D721Med (cell line): ENCODE data around the gene TMEM100.

Experiments used
- DNase-seq: peaks from one replicate; pipeline ENCODE4 v3.0.0; 2011; ENCODE audit warnings: low spot score; ENCODE audit not compliant: insufficient read length
- FAIRE-seq: peaks from 2 replicates; lab custom pipeline; 2011; peaks lifted over from hg19 to GRCh38; lab: Jason Lieb, UNC
- TF ChIP-seq, protein P1 (sequence below): IDR thresholded peaks from 2 replicates; pipeline ENCODE4 v1.5.1; 2012; ENCODE audit warnings: mild to moderate bottlenecking, control low read depth; ENCODE audit not compliant: insufficient read depth; ENCODE audit errors: missing control alignments

Gene TMEM100

DNA sequence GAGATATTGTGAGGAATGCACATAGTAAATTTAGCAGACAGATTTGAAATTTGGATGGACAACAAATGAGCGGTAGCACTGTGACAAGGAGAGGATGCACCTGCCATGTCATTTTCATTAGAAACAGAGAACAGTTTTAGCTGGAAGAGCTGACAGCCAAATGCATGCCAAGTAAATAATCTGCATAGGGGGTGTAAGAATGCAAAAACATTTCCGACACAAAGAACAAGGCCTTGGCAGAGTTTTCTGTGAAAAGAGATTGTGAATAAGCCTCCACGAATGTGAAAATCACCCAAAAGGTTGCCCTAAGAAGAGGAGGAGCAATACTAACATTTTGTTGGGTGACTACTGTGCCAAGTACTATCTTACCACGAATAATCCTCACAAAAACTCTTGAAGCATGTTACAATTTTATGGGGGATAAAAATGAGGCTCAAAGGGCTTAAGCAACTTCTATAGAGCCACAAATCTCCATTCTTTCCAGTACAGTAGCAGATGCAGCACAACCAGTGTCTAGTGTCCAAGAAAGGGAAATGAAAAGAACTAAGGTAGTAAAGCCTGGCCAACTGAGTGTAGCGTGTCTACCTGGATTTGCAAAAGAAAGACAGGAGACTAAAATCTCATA, 28.3 kb downstream of the TMEM100 start:
- FAIRE-seq (no peak), DNase-seq (no peak)
- TF ChIP-seq, protein P1, sequence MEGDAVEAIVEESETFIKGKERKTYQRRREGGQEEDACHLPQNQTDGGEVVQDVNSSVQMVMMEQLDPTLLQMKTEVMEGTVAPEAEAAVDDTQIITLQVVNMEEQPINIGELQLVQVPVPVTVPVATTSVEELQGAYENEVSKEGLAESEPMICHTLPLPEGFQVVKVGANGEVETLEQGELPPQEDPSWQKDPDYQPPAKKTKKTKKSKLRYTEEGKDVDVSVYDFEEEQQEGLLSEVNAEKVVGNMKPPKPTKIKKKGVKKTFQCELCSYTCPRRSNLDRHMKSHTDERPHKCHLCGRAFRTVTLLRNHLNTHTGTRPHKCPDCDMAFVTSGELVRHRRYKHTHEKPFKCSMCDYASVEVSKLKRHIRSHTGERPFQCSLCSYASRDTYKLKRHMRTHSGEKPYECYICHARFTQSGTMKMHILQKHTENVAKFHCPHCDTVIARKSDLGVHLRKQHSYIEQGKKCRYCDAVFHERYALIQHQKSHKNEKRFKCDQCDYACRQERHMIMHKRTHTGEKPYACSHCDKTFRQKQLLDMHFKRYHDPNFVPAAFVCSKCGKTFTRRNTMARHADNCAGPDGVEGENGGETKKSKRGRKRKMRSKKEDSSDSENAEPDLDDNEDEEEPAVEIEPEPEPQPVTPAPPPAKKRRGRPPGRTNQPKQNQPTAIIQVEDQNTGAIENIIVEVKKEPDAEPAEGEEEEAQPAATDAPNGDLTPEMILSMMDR = no peak

DNA sequence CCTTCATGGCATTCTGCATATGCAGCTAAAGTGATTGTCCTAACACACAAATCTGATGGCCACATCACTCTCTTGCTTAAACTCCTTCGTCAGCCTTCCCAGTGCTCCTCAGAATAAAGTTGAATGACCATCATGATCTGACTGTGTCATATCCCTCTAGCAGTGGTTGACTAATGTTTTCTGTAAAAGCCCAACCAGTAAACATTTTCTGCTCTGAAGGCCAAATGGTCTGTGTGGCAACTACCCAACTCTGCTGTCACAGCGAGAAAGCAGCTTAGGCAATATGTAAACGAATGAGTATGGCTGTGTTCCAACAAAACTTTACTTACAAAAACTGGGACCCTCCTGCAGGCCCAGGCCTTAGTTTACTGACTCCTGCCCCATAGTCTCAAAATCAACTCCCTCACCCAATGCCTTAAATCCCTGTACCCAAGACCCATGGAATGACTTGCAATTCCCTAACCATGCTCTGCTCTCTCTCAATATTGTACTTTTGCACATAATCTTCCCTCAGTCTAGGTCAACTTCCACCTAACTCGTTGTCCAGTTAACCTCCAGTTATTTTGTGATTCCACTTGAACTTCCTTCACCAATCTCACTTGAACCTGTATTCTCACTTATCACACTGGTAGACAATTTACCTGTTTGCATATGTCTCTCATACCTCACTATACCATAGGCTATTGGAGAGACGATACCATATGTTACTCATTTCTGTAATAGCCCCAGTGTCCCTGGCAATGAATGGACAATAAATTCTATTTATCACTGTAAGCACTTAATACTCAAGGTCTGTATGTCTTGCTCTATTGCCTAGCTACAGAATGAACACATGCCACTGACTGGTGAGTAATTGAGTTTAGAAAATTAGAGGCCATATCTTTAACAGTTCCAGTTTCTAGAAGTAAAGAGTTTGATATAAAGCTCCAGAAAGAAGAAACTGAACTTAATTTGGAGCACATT, 29.1 kb downstream of the TMEM100 start:
- no peak for DNase-seq

DNA sequence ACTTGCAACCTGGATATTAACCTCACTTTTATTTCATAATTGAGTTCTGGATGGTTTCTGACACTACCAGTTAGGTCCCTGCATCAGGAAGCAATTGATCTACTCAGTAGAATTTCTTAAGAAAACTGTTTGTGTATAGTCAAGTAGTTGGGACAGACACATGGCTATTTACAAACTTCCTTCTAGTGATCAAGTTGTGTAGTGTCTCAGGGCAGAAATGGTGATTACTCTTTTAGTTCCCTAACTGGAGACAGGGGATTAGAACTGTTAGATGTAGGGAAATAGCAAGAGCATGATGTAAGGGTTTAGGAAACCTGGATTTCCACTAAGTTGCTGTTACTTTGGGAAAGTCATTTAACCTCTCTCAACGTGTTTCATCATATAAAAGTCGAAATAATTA, 30.4 kb downstream of the TMEM100 start:
- no peak for DNase-seq
- TF ChIP-seq, protein P1 = no peak
- no peak for FAIRE-seq

More for the DNA sequence above, 29.1 kb downstream of the TMEM100 start:
- FAIRE-seq = no peak
- TF ChIP-seq, protein P1 = no peak

DNA sequence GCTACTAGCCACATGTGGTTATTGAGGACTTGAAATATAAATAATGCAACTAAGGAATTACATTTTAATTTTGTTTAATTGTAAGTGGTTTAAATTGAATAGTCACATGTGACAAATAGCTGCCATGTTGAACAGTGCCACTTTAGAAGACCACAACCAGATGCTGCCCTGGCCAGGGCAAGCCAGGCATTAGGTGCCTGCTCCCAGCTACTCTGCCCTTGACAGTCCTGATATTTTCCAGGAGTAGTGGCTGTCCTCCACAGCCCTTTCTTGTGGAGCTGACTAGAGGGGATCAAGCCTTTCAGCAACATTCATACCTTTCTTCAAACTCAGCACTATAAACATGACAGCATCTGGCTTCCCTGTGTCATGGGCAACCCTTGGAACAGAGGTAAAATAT, 31.0 kb downstream of the TMEM100 start:
- no peak for DNase-seq
- TF ChIP-seq, protein P1 = no peak
- FAIRE-seq = no peak

DNA sequence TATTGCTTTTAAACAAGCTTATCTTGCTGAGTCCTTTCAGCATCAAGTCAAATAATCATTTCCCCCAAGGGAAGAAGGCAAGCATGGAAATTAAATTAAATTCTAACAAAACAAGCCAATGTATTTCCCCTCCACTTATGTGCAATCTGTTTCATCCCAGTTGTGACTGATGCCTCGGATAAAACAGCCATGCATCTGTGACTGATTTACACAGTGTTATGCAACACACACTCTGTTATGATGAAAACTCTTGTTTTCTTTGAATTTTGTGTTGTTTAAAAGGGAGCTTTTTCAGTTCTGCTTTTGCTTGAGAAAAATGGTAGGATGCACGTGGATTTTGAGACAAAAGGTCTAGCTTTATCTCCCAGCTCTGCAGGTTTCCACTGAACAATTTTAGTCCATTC, 32.6 kb downstream of the TMEM100 start:
- no peak for DNase-seq
- TF ChIP-seq, protein P1 = no peak
- FAIRE-seq = no peak

DNA sequence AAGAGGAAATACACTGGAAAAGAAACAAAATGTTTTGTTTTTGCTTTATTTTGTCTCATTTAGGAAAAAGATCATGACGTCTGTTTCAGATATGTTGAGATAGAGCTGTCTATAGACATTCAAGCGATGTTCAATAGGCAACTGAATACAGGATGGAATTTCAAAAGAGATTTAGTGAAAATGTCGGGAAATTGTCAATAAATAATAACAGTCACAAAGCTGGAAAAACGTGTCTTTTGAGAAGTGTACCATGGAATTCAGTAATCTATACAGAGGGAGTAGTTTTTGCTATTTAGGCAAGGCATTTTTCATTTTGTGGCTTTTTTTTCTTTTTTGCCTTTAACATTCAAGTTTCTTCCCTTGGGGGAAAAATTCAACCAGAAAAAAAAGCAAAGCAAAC, 33.0 kb downstream of the TMEM100 start:
- no peak for DNase-seq
- FAIRE-seq = no peak
- TF ChIP-seq, protein P1 = no peak

DNA sequence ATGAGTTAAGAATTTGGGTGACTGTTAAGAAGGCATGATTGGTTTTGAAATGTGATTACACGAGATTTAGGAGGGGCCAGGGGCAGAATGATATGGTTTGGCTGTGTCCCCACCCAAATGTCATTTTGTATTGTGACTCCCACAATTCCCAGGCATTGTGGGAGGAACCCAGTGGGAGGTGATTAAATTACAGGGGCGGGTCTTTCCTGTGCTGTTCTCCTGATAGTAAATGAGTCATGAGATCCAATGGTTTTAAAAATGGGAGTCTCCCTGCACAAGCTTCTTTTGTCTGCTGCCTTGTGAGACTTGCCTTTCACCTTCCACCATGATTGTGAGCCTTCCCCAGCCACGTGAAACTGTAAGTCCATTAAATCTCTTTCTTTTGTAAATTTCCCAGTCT, 34.6 kb downstream of the TMEM100 start:
- FAIRE-seq (no peak), DNase-seq (no peak)
- TF ChIP-seq, protein P1 = no peak
